Epithelial cell of proximal tubule (primary cell): Measurements from ENCODE around the gene LSAMP. TPM values are rescaled to one million over a fixed set of nuclear protein-coding genes. Genes with fewer than 3 reads are reported as not detected.

ENCODE experiments used
- DNase-seq: peaks from one replicate; pipeline ENCODE4 v3.0.0-alpha.2; 2011; ENCODE audit warnings: low read depth
- H3K4me3 ChIP-seq: 2 replicates; pipeline ENCODE4 v1.5.1; 2011; ENCODE audit warnings: low read depth, mild to moderate bottlenecking, low read length
- CTCF ChIP-seq: conservative IDR thresholded peaks from 2 replicates; pipeline ENCODE4 v1.5.1; 2012; ENCODE audit warnings: low read depth, mild to moderate bottlenecking, low read length
- total RNA-seq: library from RNA; depleted of rRNA; stranded (reverse); fragments of >200 nt; gene quantifications from 2 replicates; pipeline ENCODE4 v1.2.3, GENCODE V29; 2015

LSAMP gene
- total RNA-seq, 1 donor from 2014 or later = 5.1 TPM

GRCh38 chr3:115790759-115791158, 654.5 kb downstream of the LSAMP start:
- DNase-seq = peak; percentile 92
- H3K4me3 ChIP-seq = no peak overlapping the region

GRCh38 chr3:115789481-115789880, 655.8 kb downstream of the LSAMP start:
- H3K4me3 ChIP-seq = no peak overlapping the region
- DNase-seq = no peak
- TF ChIP-seq CTCF = no peak

More at GRCh38 chr3:115790759-115791158, 654.5 kb downstream of the LSAMP start:
- TF ChIP-seq CTCF = no peak

GRCh38 chr3:115788921-115789470, 656.3 kb downstream of the LSAMP start:
- no peak for TF ChIP-seq CTCF
- H3K4me3 ChIP-seq = no peak overlapping the region
- DNase-seq = peak; percentile 85

GRCh38 chr3:115787818-115788217, 657.5 kb downstream of the LSAMP start:
- DNase-seq = no peak
- TF ChIP-seq CTCF = no peak
- no peak overlapping the region for H3K4me3 ChIP-seq

GRCh38 chr3:115785782-115786181, 659.5 kb downstream of the LSAMP start:
- DNase-seq = no peak
- H3K4me3 ChIP-seq = no peak overlapping the region

GRCh38 chr3:115784739-115785536, 660.3 kb downstream of the LSAMP start:
- DNase-seq = no peak
- peak overlapping the region; percentile 68 for H3K4me3 ChIP-seq
- TF ChIP-seq CTCF = no peak

More at GRCh38 chr3:115785782-115786181, 659.5 kb downstream of the LSAMP start:
- TF ChIP-seq CTCF = no peak
